SK-N-SH (cell line): ENCODE measurements around the gene PNCK. TPM values are rescaled to one million over a fixed set of nuclear protein-coding genes. Genes with fewer than 3 reads are reported as not detected.
"Not testable (repeated sequence)": the region's sequence is repeated elsewhere in the genome, so short reads cannot be mapped to it uniquely, and the experiment has no call there.

Source experiments
- CTCF ChIA-PET: fragments of 300-600, 350-600 bp; formaldehyde crosslinking; extraction: SDS; loops from one replicate; lab custom pipeline; 2021; lab: Yijun Ruan, JAX
- POLR2A ChIA-PET: fragments of 350-600 bp; sonication (Branson Sonifier 250); formaldehyde crosslinking; extraction: SDS; loops from one replicate; lab custom pipeline; 2020; ENCODE audit warnings: antibody characterized with exemption, inconsistent platforms; lab: Yijun Ruan, JAX
- DNase-seq: peaks from one replicate; pipeline ENCODE4 v3.0.0; 2012
- H2AFZ ChIP-seq: fragments of 200-600 bp; sonication (generic); 2 replicates; pipeline ENCODE4 v1.8.1; 2016; ENCODE audit warnings: antibody characterized with exemption, mild to moderate bottlenecking, low read depth
- H3F3A ChIP-seq: fragments of 200-600 bp; sonication (generic); replicated peaks from 2 replicates; pipeline ENCODE3; 2016; ENCODE audit warnings: antibody characterized with exemption, mild to moderate bottlenecking; ENCODE audit not compliant: insufficient read depth
- H3K27ac ChIP-seq, 2 experiments: fragments of 200-500 bp in 1 of 2; fragments of 200-600 bp in 1 of 2; sonication (Bioruptor generic) in 1 of 2; sonication (generic), shearing (Covaris generic) in 1 of 2; 2 replicates each; pipeline versions ENCODE4 v1.5.1 to v1.6.1; 2014 to 2016; ENCODE audit warnings: low read depth in 2 of 2, inconsistent platforms in 1 of 2, low read length in 1 of 2, mild to moderate bottlenecking in 1 of 2, mixed read lengths in 1 of 2
- H3K27me3 ChIP-seq: fragments of 200-600 bp; sonication (generic), shearing (Covaris generic); 2 replicates; pipeline ENCODE4 v1.6.1; 2016; ENCODE audit warnings: mixed run types; ENCODE audit not compliant: insufficient read depth
- H3K36me3 ChIP-seq, 2 experiments: fragments of 200-500 bp in 1 of 2; fragments of 200-600 bp in 1 of 2; sonication (Bioruptor generic) in 1 of 2; sonication (generic) in 1 of 2; replicated peaks in 1 of 2; 2 replicates each; pipeline versions ENCODE3 to v1.5.1; 2014 to 2016; ENCODE audit warnings: low read length in 1 of 2, mild to moderate bottlenecking in 1 of 2; ENCODE audit not compliant: insufficient read depth in 2 of 2, control insufficient read depth in 1 of 2
- H3K4me1 ChIP-seq, 2 experiments: fragments of 200-500 bp in 1 of 2; fragments of 200-600 bp in 1 of 2; sonication (Bioruptor generic) in 1 of 2; sonication (generic), shearing (Covaris generic) in 1 of 2; 2 replicates each; pipeline versions ENCODE4 v1.5.1 to v1.6.1; 2014 to 2016; ENCODE audit warnings: low read depth in 1 of 2, low read length in 1 of 2, mixed run types in 1 of 2; ENCODE audit not compliant: insufficient read depth in 2 of 2, control insufficient read depth in 1 of 2
- H3K4me2 ChIP-seq: fragments of 200-600 bp; sonication (generic), shearing (Covaris generic); 2 replicates; pipeline ENCODE4 v1.6.1; 2017; ENCODE audit warnings: mixed run types
- H3K4me3 ChIP-seq, 2 experiments: fragments of 200-500 bp in 1 of 2; fragments of 200-600 bp in 1 of 2; sonication (Bioruptor generic) in 1 of 2; sonication (generic), shearing (Covaris generic) in 1 of 2; 2 replicates each; pipeline versions ENCODE4 v1.5.1 to v1.8.1; 2014 to 2016; ENCODE audit warnings: low read depth in 2 of 2, inconsistent platforms in 1 of 2, low read length in 1 of 2, mild to moderate bottlenecking in 1 of 2, mixed read lengths in 1 of 2, moderate library complexity in 1 of 2
- H3K79me2 ChIP-seq: fragments of 200-600 bp; sonication (generic); 2 replicates; pipeline ENCODE4 v1.8.1; 2017; ENCODE audit warnings: mild to moderate bottlenecking; ENCODE audit not compliant: insufficient read depth
- H3K9ac ChIP-seq: fragments of 200-600 bp; sonication (generic); 2 replicates; pipeline ENCODE4 v1.6.1; 2017; ENCODE audit warnings: mixed run types
- H3K9me2 ChIP-seq: fragments of 200-600 bp; sonication (generic); 2 replicates; pipeline ENCODE4 v1.6.1; 2017; ENCODE audit warnings: mixed run types
- H3K9me3 ChIP-seq: fragments of 200-600 bp; sonication (generic); 2 replicates; pipeline ENCODE4 v1.6.1; 2017; ENCODE audit warnings: mixed run types, mild to moderate bottlenecking, moderate library complexity
- H4K20me1 ChIP-seq: fragments of 200-600 bp; sonication (generic); 2 replicates; pipeline ENCODE4 v1.6.1; 2017; ENCODE audit warnings: mild to moderate bottlenecking, mixed run types; ENCODE audit not compliant: insufficient read depth
- CTCF ChIP-seq: fragments of 200-600 bp; sonication (generic); IDR thresholded peaks from 2 replicates; pipeline ENCODE4 v1.6.1; 2017; ENCODE audit warnings: antibody characterized with exemption, mild to moderate bottlenecking, moderate library complexity
- ELF1 ChIP-seq: IDR thresholded peaks from 2 replicates; pipeline ENCODE4 v1.4.0; 2012
- EZH2phosphoT487 ChIP-seq: fragments of 200-600 bp; sonication (generic); IDR thresholded peaks from 2 replicates; pipeline ENCODE4 v1.6.1; 2017; ENCODE audit warnings: low read depth, mixed run types, mild to moderate bottlenecking, antibody characterized with exemption, moderate library complexity, borderline replicate concordance
- FOXM1 ChIP-seq: IDR thresholded peaks from 2 replicates; pipeline ENCODE4 v1.4.0; 2012; ENCODE audit warnings: low read depth, mild to moderate bottlenecking
- MXI1 ChIP-seq: IDR thresholded peaks from 2 replicates; pipeline ENCODE4 v1.6.1; 2012; ENCODE audit warnings: mild to moderate bottlenecking, low read depth, low read length, improper control_type of control experiment
- POLR2AphosphoS5 ChIP-seq: IDR thresholded peaks from 2 replicates; pipeline ENCODE4 v1.6.1; 2012; ENCODE audit warnings: low read depth, low read length
- SIN3A ChIP-seq: IDR thresholded peaks from 2 replicates; pipeline ENCODE4 v1.6.1; 2012; ENCODE audit warnings: low read depth, mild to moderate bottlenecking, low read length, moderate library complexity, borderline replicate concordance
- SMC3 ChIP-seq: IDR thresholded peaks from 2 replicates; pipeline ENCODE4 v1.6.1; 2012; ENCODE audit warnings: low read depth, low read length, improper control_type of control experiment
- TCF12 ChIP-seq: IDR thresholded peaks from 2 replicates; pipeline ENCODE4 v1.4.0; 2012
- WGBS: methylation state at CpG from one replicate; pipeline ENCODE4 v1.1.6; 2017; ENCODE audit warnings: low lambda C conversion rate; 5-methylcytosine and 5-hydroxymethylcytosine counted together
- polyA plus RNA-seq, 3 experiments: library from polyadenylated mRNA; depleted of rRNA; stranded (reverse); fragments of >200 nt; gene quantifications; 2 replicates each; pipeline ENCODE4 v1.2.3, GENCODE V29; 2012
- TF ChIP-seq, protein P1 (sequence below): IDR thresholded peaks from 2 replicates; pipeline ENCODE4 v1.4.0; 2012; ENCODE audit warnings: low read depth, borderline replicate concordance

PNCK gene
- polyA plus RNA-seq, 1 of the 3 experiments (the other 2 are of a cell fraction): 1.2 TPM

- H2AFZ ChIP-seq: no peak overlapping the region
- no peak overlapping the region for H3K4me2 ChIP-seq
- peaks cover 0 to 33% of the 10 kb centered on the region in 2 experiments; a peak in 1 of 4 replicates for H3K4me1 ChIP-seq
- POLR2A ChIA-PET: no interaction called here
- peaks cover 7% of the 10 kb centered on the region for H3K79me2 ChIP-seq
- H3K4me3 ChIP-seq: no peak overlapping the region
- no peak for TF ChIP-seq FOXM1
- no peak for TF ChIP-seq MXI1
- no peak for TF ChIP-seq TCF12
- TF ChIP-seq ELF1: no peak
- TF ChIP-seq SIN3A: no peak
- TF ChIP-seq SMC3: no peak
- no peak for TF ChIP-seq EZH2phosphoT487
- no peak for TF ChIP-seq CTCF
- TF ChIP-seq POLR2AphosphoS5: no peak
- TF ChIP-seq, protein P1, sequence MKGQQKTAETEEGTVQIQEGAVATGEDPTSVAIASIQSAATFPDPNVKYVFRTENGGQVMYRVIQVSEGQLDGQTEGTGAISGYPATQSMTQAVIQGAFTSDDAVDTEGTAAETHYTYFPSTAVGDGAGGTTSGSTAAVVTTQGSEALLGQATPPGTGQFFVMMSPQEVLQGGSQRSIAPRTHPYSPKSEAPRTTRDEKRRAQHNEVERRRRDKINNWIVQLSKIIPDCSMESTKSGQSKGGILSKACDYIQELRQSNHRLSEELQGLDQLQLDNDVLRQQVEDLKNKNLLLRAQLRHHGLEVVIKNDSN: no peak
- H3K9me3 ChIP-seq: no peaks in the 10 kb centered on the region
- no peak overlapping the region for H3K9ac ChIP-seq
- peaks cover 5% of the 10 kb centered on the region; the same call in 1 of the 2 replicates for H4K20me1 ChIP-seq
- peaks cover 0 to 2% of the 10 kb centered on the region in 2 experiments for H3K36me3 ChIP-seq
- no peaks in the 10 kb centered on the region for H3K9me2 ChIP-seq
- DNase-seq: no peak
- no peak overlapping the region for H3K27ac ChIP-seq
- CTCF ChIA-PET: interaction anchor here (1.0 to 1.3 kb wide), 2 partner anchors 13 to 85 kb away, joined by 3 to 7 read pairs; no protein-coding TSS in a partner anchor
- WGBS: 64% methylated on average over 13 of the region's 23 CpGs
- H3F3A ChIP-seq: no peaks in the 10 kb centered on the region
- H3K27me3 ChIP-seq: no peaks in the 10 kb centered on the region; the same call in 1 of the 2 replicates
Measured at GRCh38 chrX:153694687-153695270, 21.2 kb upstream of the PNCK start.

- POLR2A ChIA-PET, H2AFZ ChIP-seq, H3K9ac ChIP-seq, H3K9me2 ChIP-seq, H3F3A ChIP-seq, H3K27ac ChIP-seq, H4K20me1 ChIP-seq, DNase-seq, H3K4me3 ChIP-seq, H3K4me2 ChIP-seq, H3K36me3 ChIP-seq, H3K9me3 ChIP-seq, H3K27me3 ChIP-seq: not testable (repeated sequence)
- peaks cover 12% of the 10 kb centered on the region for H3K79me2 ChIP-seq
- WGBS: 84% methylated on average over 3 of the region's 16 CpGs
- CTCF ChIA-PET: interaction anchor here (1.0 kb wide), 1 partner anchor 85 kb away, joined by 3 read pairs; no protein-coding TSS in a partner anchor
- peaks cover 0 to 37% of the 10 kb centered on the region in 2 experiments; a peak in 1 of 4 replicates for H3K4me1 ChIP-seq
Measured at GRCh38 chrX:153694256-153694655, 20.6 kb upstream of the PNCK start.
